ENCODE results near the gene INPP5D.

The INPP5D gene
- 275 to 330 (median 327) reads per million in 3 donors for total RNA-seq

- Histone ChIP-seq H3K27me3 (replicated peaks; ENCODE audit: control insufficient read depth, insufficient read depth, low read length, poor library complexity, severe bottlenecking) (no peaks in the 10 kb centered on the region), H3K27ac (ENCODE audit: insufficient read depth, low read length, poor library complexity, severe bottlenecking) (peak within 1 kb of the TSS; percentile 85), H3K36me3 (ENCODE audit: control insufficient read depth, insufficient read depth, low read length) (no peaks in the 10 kb centered on the region), H3K4me1 (ENCODE audit: control insufficient read depth, insufficient read depth, low read length, poor library complexity, severe bottlenecking) (peaks cover 40% of the 10 kb centered on the region), H3K9me3 (ENCODE audit: control insufficient read depth, low read length) (no peaks in the 10 kb centered on the region), H3K4me3 (ENCODE audit: insufficient read depth, low read depth, low read length, poor library complexity, severe bottlenecking) (peak within 1 kb of the TSS; percentile 63)
- DNase-seq: peak; percentile 61 to 68 (median 61)
These were observed at the start of gene INPP5D for GRCh38 chr2:233059797-233060500. Gene INPP5D (plus strand): TSS chr2:233060342. CDS start chr2:233060479, 137 bp downstream.

- no peak for DNase-seq
- Histone ChIP-seq H3K9me3 (ENCODE audit: control insufficient read depth, low read length) (no peaks in the 10 kb centered on the region), H3K27me3 (replicated peaks; ENCODE audit: control insufficient read depth, insufficient read depth, low read length, poor library complexity, severe bottlenecking) (no peaks in the 10 kb centered on the region)
These were observed 49.4 kb upstream of the INPP5D start for GRCh38 chr2:233010569-233011267.

GRCh38 chr2:233011268-233011650 is 48.9 kb upstream of the INPP5D start:
- Histone ChIP-seq H3K27me3 (replicated peaks; ENCODE audit: control insufficient read depth, insufficient read depth, low read length, poor library complexity, severe bottlenecking) (no peaks in the 10 kb centered on the region), H3K9me3 (ENCODE audit: control insufficient read depth, low read length) (no peaks in the 10 kb centered on the region), H3K36me3 (ENCODE audit: control insufficient read depth, insufficient read depth, low read length) (no peaks in the 10 kb centered on the region), H3K27ac (ENCODE audit: insufficient read depth, low read length, poor library complexity, severe bottlenecking) (no peak overlapping the region), H3K4me3 (ENCODE audit: insufficient read depth, low read depth, low read length, poor library complexity, severe bottlenecking) (no peak overlapping the region), H3K4me1 (ENCODE audit: control insufficient read depth, insufficient read depth, low read length, poor library complexity, severe bottlenecking) (no peaks in the 10 kb centered on the region)
- no peak for DNase-seq

More at GRCh38 chr2:233010569-233011267, 49.4 kb upstream of the INPP5D start:
- H3K36me3 ChIP-seq (ENCODE audit: control insufficient read depth, insufficient read depth, low read length): no peaks in the 10 kb centered on the region
- no peaks in the 10 kb centered on the region for H3K4me1 ChIP-seq (ENCODE audit: control insufficient read depth, insufficient read depth, low read length, poor library complexity, severe bottlenecking)
- H3K27ac ChIP-seq (ENCODE audit: insufficient read depth, low read length, poor library complexity, severe bottlenecking): no peak overlapping the region
- no peak overlapping the region for H3K4me3 ChIP-seq (ENCODE audit: insufficient read depth, low read depth, low read length, poor library complexity, severe bottlenecking)

- DNase-seq: no peak
- Histone ChIP-seq H3K27ac (ENCODE audit: insufficient read depth, low read length, poor library complexity, severe bottlenecking) (no peak overlapping the region), H3K4me3 (ENCODE audit: insufficient read depth, low read depth, low read length, poor library complexity, severe bottlenecking) (no peak overlapping the region), H3K4me1 (ENCODE audit: control insufficient read depth, insufficient read depth, low read length, poor library complexity, severe bottlenecking) (no peaks in the 10 kb centered on the region), H3K9me3 (ENCODE audit: control insufficient read depth, low read length) (no peaks in the 10 kb centered on the region), H3K27me3 (replicated peaks; ENCODE audit: control insufficient read depth, insufficient read depth, low read length, poor library complexity, severe bottlenecking) (no peaks in the 10 kb centered on the region), H3K36me3 (ENCODE audit: control insufficient read depth, insufficient read depth, low read length) (no peaks in the 10 kb centered on the region)
These were observed 48.4 kb upstream of the INPP5D start for GRCh38 chr2:233011702-233012131.

GRCh38 chr2:233012301-233012971 is 47.7 kb upstream of the INPP5D start:
- H3K9me3 ChIP-seq (ENCODE audit: control insufficient read depth, low read length): no peaks in the 10 kb centered on the region
- DNase-seq: no peak
- H3K27me3 ChIP-seq (replicated peaks; ENCODE audit: control insufficient read depth, insufficient read depth, low read length, poor library complexity, severe bottlenecking): no peaks in the 10 kb centered on the region
- no peak overlapping the region for H3K4me3 ChIP-seq (ENCODE audit: insufficient read depth, low read depth, low read length, poor library complexity, severe bottlenecking)
- no peaks in the 10 kb centered on the region for H3K36me3 ChIP-seq (ENCODE audit: control insufficient read depth, insufficient read depth, low read length)
- H3K27ac ChIP-seq (ENCODE audit: insufficient read depth, low read length, poor library complexity, severe bottlenecking): no peak overlapping the region
- H3K4me1 ChIP-seq (ENCODE audit: control insufficient read depth, insufficient read depth, low read length, poor library complexity, severe bottlenecking): no peaks in the 10 kb centered on the region

GRCh38 chr2:233013027-233013461 is 47.1 kb upstream of the INPP5D start, which contains the start of gene NGEF:
Gene NGEF (minus strand): TSS chr2:233013256. CDS start chr2:232974890, 38,366 bp downstream.
- H3K4me3 ChIP-seq (ENCODE audit: insufficient read depth, low read depth, low read length, poor library complexity, severe bottlenecking): no peak within 1 kb of the TSS
- no peak within 1 kb of the TSS for H3K27ac ChIP-seq (ENCODE audit: insufficient read depth, low read length, poor library complexity, severe bottlenecking)
- no peaks in the 10 kb centered on the region for H3K27me3 ChIP-seq (replicated peaks; ENCODE audit: control insufficient read depth, insufficient read depth, low read length, poor library complexity, severe bottlenecking)
- no peaks in the 10 kb centered on the region for H3K9me3 ChIP-seq (ENCODE audit: control insufficient read depth, low read length)
- no peaks in the 10 kb centered on the region for H3K36me3 ChIP-seq (ENCODE audit: control insufficient read depth, insufficient read depth, low read length)
- DNase-seq: no peak
- no peaks in the 10 kb centered on the region for H3K4me1 ChIP-seq (ENCODE audit: control insufficient read depth, insufficient read depth, low read length, poor library complexity, severe bottlenecking)

GRCh38 chr2:233013650-233014049 is 46.5 kb upstream of the INPP5D start:
- no peaks in the 10 kb centered on the region for H3K27me3 ChIP-seq (replicated peaks; ENCODE audit: control insufficient read depth, insufficient read depth, low read length, poor library complexity, severe bottlenecking)
- H3K9me3 ChIP-seq (ENCODE audit: control insufficient read depth, low read length): no peaks in the 10 kb centered on the region
- no peaks in the 10 kb centered on the region for H3K36me3 ChIP-seq (ENCODE audit: control insufficient read depth, insufficient read depth, low read length)
- no peak overlapping the region for H3K27ac ChIP-seq (ENCODE audit: insufficient read depth, low read length, poor library complexity, severe bottlenecking)
- H3K4me1 ChIP-seq (ENCODE audit: control insufficient read depth, insufficient read depth, low read length, poor library complexity, severe bottlenecking): no peaks in the 10 kb centered on the region
- no peak overlapping the region for H3K4me3 ChIP-seq (ENCODE audit: insufficient read depth, low read depth, low read length, poor library complexity, severe bottlenecking)
- no peak for DNase-seq

- no peak for DNase-seq
- Histone ChIP-seq H3K4me1 (ENCODE audit: control insufficient read depth, insufficient read depth, low read length, poor library complexity, severe bottlenecking) (no peaks in the 10 kb centered on the region), H3K9me3 (ENCODE audit: control insufficient read depth, low read length) (no peaks in the 10 kb centered on the region), H3K4me3 (ENCODE audit: insufficient read depth, low read depth, low read length, poor library complexity, severe bottlenecking) (no peak overlapping the region), H3K27me3 (replicated peaks; ENCODE audit: control insufficient read depth, insufficient read depth, low read length, poor library complexity, severe bottlenecking) (no peaks in the 10 kb centered on the region), H3K36me3 (ENCODE audit: control insufficient read depth, insufficient read depth, low read length) (no peaks in the 10 kb centered on the region), H3K27ac (ENCODE audit: insufficient read depth, low read length, poor library complexity, severe bottlenecking) (no peak overlapping the region)
These were observed 45.0 kb upstream of the INPP5D start for GRCh38 chr2:233015019-233015645.

GRCh38 chr2:233017947-233018346 is 42.2 kb upstream of the INPP5D start:
- Histone ChIP-seq H3K4me1 (ENCODE audit: control insufficient read depth, insufficient read depth, low read length, poor library complexity, severe bottlenecking) (no peaks in the 10 kb centered on the region), H3K9me3 (ENCODE audit: control insufficient read depth, low read length) (no peaks in the 10 kb centered on the region), H3K36me3 (ENCODE audit: control insufficient read depth, insufficient read depth, low read length) (no peaks in the 10 kb centered on the region), H3K27me3 (replicated peaks; ENCODE audit: control insufficient read depth, insufficient read depth, low read length, poor library complexity, severe bottlenecking) (no peaks in the 10 kb centered on the region), H3K4me3 (ENCODE audit: insufficient read depth, low read depth, low read length, poor library complexity, severe bottlenecking) (no peak overlapping the region), H3K27ac (ENCODE audit: insufficient read depth, low read length, poor library complexity, severe bottlenecking) (no peak overlapping the region)
- no peak for DNase-seq

Measured in effector memory CD4-positive, alpha-beta T cell (primary cell).